Occipital lobe (tissue), 3 donors: ENCODE results near the gene TNNT1. TPM values are rescaled to one million over a fixed set of nuclear protein-coding genes. Genes with fewer than 3 reads are reported as not detected.
A peak's percentile ranks its signal among the peaks of the same experiment; 100 is the strongest.

ENCODE experiments used
- DNase-seq: peaks from one replicate; lab custom pipeline; 2025; lab: John Stamatoyannopoulos, UW
- small RNA-seq: library from RNA; depleted of rRNA; stranded (forward); fragments of <200 nt; gene quantifications from one replicate; pipeline ENCODE3, GENCODE V24; 2014
- total RNA-seq: library from RNA; depleted of rRNA; stranded (reverse); fragments of >200 nt; gene quantifications from one replicate; pipeline ENCODE4 v1.2.3, GENCODE V29; 2014

Gene TNNT1
- total RNA-seq, 1 donor from 2014 or later = not detected

GRCh38 chr19:55090564-55090963 is 58.4 kb downstream of the TNNT1 start:
- DNase-seq = no peak

- no peak for DNase-seq
These were observed 59.6 kb downstream of the TNNT1 start for GRCh38 chr19:55089342-55089944.

GRCh38 chr19:55088543-55089341 is 60.3 kb downstream of the TNNT1 start:
- DNase-seq = peak; percentile 17

- no peak for DNase-seq
These were observed 61.0 kb downstream of the TNNT1 start for GRCh38 chr19:55088021-55088451.

- DNase-seq = no peak
These were observed 61.5 kb downstream of the TNNT1 start for GRCh38 chr19:55087542-55087901.

GRCh38 chr19:55086730-55087541 is 62.1 kb downstream of the TNNT1 start:
- peak; percentile 43 for DNase-seq

- DNase-seq = no peak
These were observed 62.9 kb downstream of the TNNT1 start for GRCh38 chr19:55085923-55086715.

- DNase-seq = no peak
These were observed 64.6 kb downstream of the TNNT1 start for GRCh38 chr19:55084416-55084815.

GRCh38 chr19:55083004-55083850 is 65.8 kb downstream of the TNNT1 start:
- no peak for DNase-seq

Small RNA genes lying within 50 kb of the gene (small RNA-seq; reads per million reads assigned to genes)
- not detected for gene MIR7975
- gene RF01210 = not detected

Other genes with a start within 250 kb of the TNNT1 start
- not detected for gene NCR1, start 243.1 kb downstream of the TNNT1 start, total RNA-seq
- gene NLRP7, start 201.7 kb downstream of the TNNT1 start, total RNA-seq = not detected
- 2.0 TPM for gene NLRP2, start 182.8 kb downstream of the TNNT1 start, total RNA-seq
- gene GP6, start 110.9 kb downstream of the TNNT1 start, total RNA-seq = 0.47 TPM
- gene RDH13, start 86.1 kb downstream of the TNNT1 start, total RNA-seq = 15.0 TPM
- gene EPS8L1, start 73.3 kb downstream of the TNNT1 start, total RNA-seq = 0.62 TPM
- 20.7 TPM for gene PPP1R12C, start 31.6 kb downstream of the TNNT1 start, total RNA-seq
- not detected for gene TNNI3, start 8.5 kb upstream of the TNNT1 start, total RNA-seq
- gene DNAAF3, start 17.4 kb upstream of the TNNT1 start, total RNA-seq = 0.31 TPM
- gene SYT5, start 31.1 kb upstream of the TNNT1 start, total RNA-seq = 36.8 TPM
- gene PTPRH, start 60.3 kb upstream of the TNNT1 start, total RNA-seq = 0.47 TPM
- gene TMEM86B, start 79.6 kb upstream of the TNNT1 start, total RNA-seq = 0.78 TPM
- gene PPP6R1, start 109.8 kb upstream of the TNNT1 start, total RNA-seq = 11.4 TPM
- 23.4 TPM for gene HSPBP1, start 130.9 kb upstream of the TNNT1 start, total RNA-seq
- 67.1 TPM for gene BRSK1, start 134.8 kb upstream of the TNNT1 start, total RNA-seq
- gene TMEM150B, start 176.1 kb upstream of the TNNT1 start, total RNA-seq = 0.47 TPM
- gene KMT5C, start 190.7 kb upstream of the TNNT1 start, total RNA-seq = 6.9 TPM
- not detected for gene COX6B2, start 205.5 kb upstream of the TNNT1 start, total RNA-seq
- not detected for gene GARIN5B, start 214.1 kb upstream of the TNNT1 start, total RNA-seq
- 0.16 TPM for gene IL11, start 221.3 kb upstream of the TNNT1 start, total RNA-seq
- gene TMEM190, start 227.6 kb upstream of the TNNT1 start, total RNA-seq = not detected
- gene TMEM238, start 235.1 kb upstream of the TNNT1 start, total RNA-seq = not detected
- gene RPL28, start 236.7 kb upstream of the TNNT1 start, total RNA-seq = 112 TPM